Stimulated activated CD8-positive, alpha-beta memory T cell treated with anti-CD3 and anti-CD28 coated beads, Interleukin-7, amount 100 ng/mL, for 4 hours (primary cell): Measurements from ENCODE around the gene ITPR1.
"Not testable (repeated sequence)": the region's sequence is repeated elsewhere in the genome, so short reads cannot be mapped to it uniquely, and the experiment has no call there.

Experiments
- DNase-seq, 2 donors: peaks; one replicate each; pipeline ENCODE4 v3.0.0-alpha.2; 2020; ENCODE audit warnings: low read depth in 2 of 2

ITPR1 gene

DNA sequence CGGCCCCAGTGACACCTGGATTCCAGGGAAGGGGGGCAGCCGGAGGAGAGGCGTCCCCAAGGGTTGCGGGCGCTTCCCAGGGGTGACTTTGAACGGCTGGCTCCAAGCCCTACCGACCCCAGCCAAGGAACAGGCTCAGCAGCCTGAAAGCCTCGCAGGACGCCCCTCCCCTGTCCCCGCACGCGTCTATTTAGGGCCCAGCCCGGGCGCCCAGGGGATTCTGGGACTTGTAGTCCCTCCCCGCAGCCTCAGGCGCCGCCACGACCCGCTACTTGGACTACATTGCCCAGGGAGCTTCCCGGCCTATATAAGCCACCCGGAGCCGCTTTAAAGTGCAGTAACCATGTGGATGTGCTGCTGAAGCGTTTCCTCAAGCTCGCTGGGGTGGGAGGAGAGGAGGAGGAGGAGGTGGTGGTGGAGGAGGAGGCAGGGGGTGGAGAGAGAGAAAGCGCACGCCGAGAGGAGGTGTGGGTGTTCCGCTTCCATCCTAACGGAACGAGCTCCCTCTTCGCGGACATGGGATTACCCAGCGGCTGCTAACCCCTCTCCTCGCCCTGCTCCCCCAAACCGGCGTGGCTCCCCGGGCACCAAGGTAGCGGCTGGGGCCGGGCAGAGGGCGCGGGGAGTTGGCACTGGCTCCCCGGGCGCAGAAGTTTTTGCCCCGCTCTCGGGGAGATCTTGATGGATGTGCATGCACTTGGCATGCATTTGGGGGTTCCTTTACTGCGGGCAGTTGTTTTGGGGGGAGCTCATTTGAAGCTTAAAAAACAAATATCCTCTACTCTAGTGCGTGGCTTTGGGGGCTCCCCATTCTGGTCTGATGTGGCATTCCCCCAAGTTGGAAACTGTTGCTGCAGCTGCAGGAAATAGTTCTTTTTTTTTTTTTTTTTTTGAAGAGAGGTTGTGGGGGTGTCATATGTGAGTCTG lies at the start of gene ITPR1:
TSS of gene ITPR1 (plus strand) at position 335 of the 927 bp plus-strand sequence. CDS start 23,144 bp downstream, outside the sequence.
- DNase-seq, result peak; percentile 97 to 99

DNA sequence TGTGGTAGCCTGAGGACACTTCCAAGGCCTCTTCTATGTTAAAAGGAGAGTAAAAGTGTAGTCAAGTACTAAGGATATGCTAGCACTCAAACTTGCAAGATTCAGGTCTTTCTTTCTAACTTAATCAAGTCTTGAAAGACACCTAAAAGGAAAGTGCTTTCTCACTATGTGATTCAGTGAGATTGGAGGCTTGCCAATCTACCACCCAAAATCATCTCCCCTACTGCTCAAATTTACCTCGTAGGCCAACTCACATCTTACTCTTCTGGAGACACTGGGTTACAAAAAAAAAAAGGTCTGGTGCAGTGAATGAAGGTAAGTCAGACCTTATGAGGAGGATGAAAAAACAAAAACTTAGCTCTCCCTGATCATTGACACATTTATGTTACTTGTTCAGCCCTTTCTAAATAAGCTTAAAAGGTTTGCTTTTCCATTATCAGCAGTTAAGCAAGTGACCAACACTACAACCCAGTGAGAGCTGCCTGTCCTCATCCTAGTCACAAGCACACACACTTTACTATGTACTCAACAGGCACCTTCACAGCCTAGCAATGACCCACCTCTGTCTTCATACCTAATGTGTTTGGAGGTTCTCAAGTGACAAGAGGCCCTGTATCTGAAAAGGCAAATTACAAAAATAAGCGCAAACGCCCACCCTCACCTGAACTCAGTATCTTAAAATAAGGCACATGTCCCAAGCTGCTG lies 45.7 kb upstream of the ITPR1 start:
- DNase-seq, result no peak

DNA sequence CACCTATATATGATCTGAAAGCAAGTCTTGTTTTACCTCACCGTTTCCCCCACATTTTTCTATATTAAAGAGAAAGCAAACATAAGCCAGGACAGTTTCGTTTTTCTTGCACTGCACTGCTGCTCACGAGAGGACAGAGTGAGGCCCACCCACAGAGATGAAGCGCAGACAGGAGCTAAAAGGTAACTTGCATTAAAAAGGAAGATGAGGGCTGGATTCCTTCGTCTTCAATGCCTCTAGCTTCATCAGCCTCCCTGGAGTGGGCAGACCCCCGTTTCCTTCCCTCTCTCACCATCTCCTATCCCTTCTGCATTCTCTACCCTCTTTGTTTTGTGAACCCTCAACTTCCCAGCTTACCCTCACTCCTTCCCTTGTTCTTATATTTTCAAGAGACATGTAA lies 45.0 kb upstream of the ITPR1 start:
- no peak for DNase-seq

DNA sequence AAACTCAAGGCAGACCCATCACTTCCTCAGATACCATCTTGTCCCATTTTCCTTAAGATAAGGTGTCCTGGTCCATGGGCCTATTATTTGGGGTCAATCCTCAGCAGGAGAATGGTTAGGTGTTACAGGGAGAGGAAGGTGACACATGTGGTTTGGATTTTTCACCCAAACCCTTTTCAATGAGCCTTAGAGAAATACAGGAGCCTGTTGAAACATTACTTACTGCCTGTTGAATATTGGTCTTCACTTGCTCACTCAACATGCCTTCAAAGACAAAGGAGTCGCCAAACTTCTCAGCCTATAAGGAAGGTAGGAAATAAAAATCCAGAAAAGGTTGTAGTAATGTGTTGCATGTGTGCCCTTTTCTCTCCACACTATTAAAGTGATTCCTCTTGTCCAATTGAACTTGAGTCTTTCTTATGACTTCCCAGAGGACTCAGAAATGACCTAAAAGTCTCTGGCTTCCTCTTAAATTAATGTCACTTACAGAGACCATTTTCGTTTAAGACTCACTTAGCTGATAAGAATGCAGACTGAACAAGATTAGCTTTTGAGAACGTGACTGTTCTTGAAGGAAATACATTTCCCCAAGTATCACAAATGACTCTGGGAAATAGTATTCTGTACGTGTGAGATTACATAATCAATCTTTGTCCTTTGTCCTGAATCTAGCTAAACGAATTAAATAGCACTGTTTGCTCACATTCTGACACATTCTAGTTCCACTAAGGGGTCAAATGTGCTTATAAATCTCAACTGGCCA lies 43.9 kb upstream of the ITPR1 start:
- no peak for DNase-seq

DNA sequence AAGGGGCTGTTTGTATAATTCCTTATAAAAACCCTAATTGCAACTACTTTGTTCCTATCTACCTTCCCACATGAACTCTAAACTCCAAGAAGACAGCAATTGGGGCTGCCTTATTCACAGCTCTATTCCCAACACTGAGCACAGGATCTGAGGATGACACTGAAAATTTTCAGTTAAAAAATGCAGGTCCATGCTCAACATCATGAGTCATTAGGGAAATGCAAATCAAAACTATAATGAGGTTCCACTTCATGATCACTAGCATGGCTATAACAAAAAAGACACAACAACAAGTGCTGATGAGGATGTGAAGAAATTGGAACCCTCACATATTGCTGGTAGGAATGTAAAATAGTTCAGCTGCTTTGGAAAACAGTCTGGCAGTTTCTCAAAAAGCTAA lies 39.0 kb upstream of the ITPR1 start:
- no peak for DNase-seq

DNA sequence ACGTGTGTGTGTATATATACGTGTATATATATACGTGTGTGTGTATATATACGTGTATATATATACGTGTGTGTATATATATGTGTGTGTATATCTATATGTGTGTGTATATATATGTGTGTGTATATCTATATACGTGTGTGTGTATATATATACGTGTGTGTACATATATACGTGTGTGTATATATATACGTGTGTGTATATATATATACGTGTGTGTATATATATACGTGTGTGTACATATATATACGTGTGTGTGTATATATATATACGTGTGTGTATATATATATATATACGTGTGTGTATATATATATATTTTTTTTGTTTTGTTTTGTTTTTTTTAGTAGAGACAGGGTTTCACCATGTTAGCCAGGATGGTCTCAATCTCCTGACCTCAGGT lies 36.4 kb upstream of the ITPR1 start:
- DNase-seq, result not testable (repeated sequence)

DNA sequence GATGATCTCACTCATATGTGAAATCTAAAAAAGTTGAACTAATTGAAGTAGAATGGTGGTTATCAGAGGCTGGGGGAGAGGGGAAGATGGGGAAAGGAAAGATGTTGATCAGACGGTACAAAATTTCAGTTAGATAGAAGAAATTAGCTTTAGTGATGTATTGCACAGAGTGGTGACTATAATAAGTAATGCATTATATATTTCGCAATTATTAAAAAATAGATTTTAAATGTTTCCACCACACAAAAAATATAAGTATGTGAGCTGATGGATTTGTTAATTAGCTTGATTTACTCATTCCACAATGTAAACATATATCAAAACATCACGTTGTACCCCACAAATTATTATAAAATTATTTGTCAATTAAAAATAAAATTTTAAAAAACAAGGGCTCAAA lies 34.2 kb upstream of the ITPR1 start:
- DNase-seq, result no peak

DNA sequence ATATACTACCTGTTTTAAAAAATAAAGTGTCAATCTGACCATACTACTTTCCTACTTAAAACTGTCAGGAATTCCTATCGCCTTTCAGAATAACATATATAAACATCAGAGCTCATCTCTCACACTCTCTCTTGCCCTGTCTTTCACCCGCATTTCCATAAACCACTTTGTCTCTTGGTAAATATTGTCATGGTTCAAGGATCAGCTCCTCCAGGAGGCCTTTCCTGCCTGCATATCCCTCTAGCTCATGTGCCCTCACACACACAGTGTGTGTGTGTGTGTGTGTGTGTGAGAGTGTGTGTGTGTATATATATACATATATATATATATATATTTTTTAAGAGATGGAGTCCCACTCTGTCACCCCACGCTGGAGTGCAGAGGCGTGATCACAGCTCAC lies 32.8 kb upstream of the ITPR1 start:
- DNase-seq, result no peak

DNA sequence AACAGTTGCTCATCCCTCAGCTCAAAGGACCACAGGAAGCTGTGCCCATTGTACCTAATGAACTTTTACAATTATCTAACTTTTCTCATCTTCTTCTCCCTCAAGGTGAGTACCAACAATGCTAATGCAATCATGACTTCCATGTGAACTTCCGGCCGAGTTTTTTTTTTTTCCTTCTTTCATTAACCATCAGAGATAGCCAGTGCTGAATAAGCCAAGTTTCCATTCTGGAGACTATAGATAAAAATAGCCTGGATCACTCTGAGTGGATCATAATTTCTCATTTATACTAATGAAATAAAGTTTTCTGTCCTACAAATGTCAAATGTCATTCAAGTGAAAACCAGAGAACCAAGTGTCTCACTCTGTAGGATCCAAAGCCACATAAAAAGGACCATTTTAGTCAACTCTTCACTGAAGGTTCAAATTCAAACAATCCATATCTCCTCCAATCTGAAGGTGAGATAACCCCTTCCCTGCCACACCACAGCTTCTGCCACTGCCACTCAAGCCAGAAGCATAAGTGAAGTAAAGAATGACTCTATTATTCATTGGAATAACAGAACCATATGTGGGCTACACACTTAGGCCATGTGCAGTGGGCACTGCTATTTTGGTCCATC lies 31.6 kb upstream of the ITPR1 start:
- no peak for DNase-seq

DNA sequence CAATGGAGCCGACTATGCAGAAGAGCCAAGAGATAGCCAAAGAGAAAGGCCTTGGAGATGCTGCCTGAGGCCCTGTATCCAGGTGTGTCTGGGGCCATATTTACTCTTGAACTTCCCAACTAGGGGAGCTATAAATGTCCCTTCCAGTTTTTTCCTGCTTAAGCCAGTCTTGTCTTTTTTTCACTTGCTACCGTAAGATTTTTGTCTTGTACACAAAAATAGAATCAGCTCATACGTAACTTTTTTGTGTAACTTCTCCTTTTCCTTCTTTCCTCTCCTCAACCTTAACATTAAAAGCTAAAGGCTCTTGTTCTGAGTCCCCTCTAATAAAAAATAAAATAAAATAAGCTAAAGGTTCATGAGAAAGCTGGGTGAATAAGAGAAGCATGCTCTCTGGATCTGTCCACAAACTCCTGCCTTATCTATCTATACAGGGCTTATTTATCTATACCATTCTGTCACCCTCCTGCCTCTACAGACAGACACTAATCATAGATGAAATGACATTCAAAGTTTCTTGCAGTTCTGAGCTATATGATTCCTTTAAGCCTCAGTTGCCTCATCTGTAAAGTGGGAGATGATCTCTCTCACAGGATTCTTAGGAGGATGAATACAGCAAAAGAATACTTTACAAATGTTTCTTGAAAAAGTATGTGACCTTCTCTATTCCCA lies 30.6 kb upstream of the ITPR1 start:
- DNase-seq, result no peak

DNA sequence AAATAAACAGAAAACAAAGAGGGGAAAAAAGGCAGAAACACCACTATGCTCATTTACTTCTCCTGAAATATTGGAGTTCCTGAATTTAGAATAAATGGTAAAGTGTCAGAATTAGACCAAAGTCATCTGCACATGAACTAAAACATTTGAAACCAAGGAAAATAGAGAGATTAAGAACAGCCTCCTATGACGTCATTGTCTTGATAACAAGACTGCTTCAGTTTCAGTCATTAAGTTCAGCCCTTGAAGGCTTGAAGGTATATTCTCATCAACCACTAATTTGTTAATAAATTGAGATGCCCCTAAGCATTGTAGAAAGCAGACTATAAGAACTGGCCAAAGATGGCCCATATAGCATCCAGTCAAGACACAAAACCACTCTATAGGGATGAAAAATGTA lies 28.6 kb upstream of the ITPR1 start:
- DNase-seq, result no peak

DNA sequence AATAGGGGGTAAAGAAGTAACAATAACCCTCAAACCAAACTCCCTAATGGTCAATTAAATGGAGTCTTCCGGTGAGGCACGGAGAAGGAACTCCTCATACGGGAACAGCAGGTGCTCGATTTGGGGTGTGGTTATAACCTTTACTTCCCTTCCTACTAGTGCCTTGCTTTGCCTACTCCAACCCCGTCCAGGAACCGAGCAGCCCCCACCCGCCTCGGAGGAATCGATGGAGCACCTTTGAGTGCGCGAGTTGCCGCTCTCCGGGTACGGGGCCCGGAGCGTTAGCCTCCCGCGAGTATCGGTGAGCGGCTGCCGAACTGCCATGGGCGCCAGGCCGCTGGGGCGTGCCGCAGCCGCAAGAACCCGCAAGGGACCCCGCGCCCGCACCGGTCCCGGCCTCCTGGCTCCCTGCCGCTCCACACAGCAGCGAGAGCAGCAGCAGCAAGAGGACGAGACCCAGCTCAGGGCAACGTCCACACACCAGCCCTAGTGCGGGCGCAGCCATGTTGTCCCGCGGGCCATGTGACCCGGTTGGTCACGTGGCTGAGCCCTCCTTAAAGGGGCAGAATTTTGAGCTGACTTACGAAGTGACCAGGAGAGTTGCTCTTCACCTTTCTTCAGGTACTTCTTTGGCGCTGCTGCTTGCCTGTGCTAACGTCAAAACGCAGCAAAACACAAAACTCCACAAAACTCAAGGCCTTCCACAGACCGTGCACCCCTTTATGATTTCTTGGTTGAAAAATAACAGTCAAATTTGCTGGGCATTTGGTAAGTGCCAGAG lies 26.2 kb upstream of the ITPR1 start, which contains the start of gene SUMF1:
TSS of gene SUMF1 (minus strand) at position 529 of the 781 bp plus-strand sequence. CDS start at position 505, 24 bp downstream.
- DNase-seq, result peak; percentile 55 to 64

DNA sequence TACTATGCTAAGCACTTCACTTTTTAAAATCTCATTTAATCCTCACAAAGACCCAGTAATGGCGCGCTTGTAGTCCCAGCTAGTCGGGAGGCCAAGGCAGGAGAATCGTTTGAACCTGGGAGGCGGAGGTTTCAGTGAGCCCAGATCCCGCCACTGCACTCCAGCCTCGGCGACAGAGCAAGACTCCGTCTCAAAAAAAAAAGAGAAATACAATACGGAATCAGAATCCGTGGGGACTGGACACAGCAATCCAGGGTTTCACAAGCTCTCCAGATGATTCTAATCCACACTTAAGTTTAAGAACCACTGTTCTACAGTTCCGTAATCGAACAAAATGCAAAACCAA lies 25.7 kb upstream of the ITPR1 start:
- DNase-seq, result no peak

DNA sequence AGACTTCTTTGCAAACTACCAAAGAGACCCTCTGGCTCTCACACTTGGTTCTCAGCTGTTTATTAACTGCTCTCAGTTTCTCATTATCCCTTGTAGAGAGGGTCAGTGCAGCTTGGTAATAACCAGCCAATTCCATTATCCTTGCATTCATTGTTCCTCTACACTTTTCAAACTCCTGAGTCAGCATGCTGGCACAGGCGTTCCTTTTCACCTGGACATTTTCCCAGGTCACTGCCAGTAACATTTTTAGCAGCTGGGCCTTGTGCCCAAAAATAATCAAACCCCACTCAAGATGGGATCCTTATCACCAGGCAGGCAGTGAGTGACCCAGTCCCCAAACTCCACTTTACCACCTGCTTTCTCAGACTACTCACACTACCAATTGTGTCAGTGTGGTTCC lies 21.2 kb upstream of the ITPR1 start:
- no peak for DNase-seq

DNA sequence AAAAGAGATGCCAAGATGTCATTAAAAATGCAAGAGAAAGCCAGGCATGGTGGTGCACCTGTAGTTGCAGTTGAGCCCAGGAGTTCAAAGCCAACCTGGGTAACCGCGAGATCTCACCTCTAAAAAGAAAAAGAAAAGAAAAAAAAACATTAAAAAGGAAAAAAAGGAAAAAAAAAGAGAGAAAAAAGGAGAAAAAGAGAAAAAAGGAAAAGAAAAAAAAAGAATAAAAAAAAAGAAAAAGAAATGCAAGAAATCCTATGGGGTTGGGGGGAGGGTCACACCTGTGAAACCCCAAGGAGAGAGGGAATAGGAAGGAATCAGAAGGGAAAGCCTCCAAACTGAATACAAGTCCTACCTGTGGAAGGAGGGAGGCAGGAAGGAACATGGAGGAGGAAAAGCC lies 20.8 kb upstream of the ITPR1 start:
- DNase-seq, result no peak

DNA sequence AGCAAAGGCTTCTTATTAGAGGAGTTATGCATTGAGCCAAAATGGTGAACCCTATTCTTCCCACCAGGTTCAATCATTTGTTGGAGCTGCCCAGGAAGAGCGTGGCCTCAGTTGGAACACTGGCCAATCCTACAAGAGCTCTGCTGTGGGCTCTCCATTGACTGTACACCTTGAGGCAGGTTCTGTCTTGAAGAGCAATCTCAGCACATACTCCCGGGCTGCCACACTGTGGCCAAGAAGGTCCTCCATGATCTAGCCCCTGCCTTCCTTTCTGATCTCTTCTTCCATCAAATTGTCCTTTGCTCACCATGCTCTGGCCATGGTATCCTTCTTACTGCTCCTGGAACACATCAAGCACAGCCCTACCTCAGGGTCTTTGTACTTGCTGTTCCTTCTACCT lies 20.4 kb upstream of the ITPR1 start:
- DNase-seq, result no peak

DNA sequence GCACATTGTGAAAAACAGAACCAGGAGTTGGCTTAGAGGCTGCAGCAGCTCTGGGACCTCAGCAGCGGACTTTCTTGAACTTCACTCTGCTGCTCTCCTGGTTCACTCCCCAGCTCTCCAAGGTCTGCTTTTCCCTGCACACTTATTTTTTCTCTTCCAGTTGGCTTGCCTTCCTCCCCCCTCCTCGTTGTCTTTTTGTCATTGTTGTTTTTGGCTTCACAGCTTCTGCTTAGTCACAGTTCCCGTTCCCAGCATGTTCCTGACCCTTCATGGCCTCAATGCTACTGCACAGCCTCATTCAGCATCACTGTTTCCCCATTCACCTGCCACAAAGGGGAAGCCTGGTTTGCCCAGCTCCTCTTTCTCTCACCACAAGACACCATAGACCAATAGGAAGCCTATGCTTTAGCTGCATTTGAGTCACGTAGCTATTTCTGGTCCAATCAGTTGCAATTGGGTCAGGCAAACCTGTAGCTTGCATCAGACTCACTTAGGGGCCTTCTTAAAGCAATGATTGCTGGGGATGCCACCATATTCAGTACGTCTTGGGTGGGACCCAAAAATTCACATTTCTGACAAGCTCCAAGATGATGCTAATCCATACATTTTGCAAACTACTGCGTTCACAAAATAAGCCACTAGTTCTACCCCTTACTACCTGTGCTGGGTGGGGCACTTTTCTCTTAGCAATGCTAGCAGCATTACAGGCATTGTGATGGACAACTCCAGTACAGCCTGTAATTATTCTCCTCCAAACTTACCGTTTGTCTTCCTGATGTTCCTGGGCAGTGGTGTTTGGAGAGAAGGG lies 18.3 kb upstream of the ITPR1 start:
- no peak for DNase-seq

DNA sequence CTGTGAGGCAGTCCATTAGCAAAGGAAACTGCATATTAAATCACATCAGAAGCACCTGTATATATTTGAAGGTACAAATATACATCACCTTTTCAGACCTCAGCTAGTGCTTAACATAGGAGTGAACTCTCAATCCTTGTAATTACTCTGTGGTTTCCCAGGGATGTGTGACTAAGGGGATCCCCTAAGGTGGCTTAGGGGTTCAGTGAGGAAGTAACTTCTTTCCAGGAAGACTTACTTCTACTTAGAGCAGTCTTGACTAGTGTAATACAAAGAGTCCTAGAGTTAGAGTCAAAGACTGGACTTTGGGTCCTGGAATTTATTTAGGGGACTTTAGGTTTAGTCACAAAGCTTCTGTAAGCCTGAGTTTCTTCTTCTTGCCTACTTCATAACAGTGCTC lies 17.3 kb upstream of the ITPR1 start:
- DNase-seq, result no peak

DNA sequence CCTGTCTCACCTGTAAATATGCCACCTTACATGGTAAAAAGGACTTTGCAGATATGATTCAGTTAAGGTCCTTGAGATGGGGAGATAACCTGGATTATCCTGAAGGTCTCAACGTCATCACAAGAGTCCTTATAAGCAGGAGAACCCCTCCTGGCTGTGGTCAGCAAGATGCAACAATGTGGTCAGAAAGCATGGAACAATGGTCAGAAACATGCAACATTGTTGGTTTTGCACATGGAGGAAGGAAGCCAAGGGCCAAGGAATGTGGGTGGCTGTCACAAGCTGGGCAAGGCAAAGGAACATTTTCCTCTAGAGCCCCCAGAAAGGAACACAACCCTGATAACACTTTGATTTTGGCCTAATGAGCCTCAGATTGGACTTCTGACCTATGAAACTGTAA lies 16.7 kb upstream of the ITPR1 start:
- DNase-seq, result no peak

DNA sequence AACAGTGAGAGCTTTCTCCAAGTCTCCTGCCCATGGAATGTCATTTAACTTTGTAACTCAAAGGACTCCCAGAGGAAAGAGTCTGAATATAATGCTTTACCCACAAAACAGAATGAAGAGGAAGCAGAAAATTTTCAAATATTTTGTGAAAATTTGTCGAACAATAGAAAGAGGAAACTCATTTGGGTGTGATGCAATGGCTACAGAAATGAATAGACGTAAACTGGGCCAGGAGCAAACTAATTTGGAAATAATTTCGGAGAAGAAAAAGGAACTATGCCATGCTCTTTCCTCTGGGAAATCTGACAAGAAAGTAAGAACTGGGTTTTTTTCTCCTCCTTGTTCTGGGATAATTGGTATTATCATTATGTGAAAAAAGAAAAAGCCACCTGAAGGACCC lies 14.9 kb upstream of the ITPR1 start:
- DNase-seq, result no peak
